GM10847 (cell line): ENCODE results near the gene PHKA1.

Experiments used
- POLR2A ChIP-seq: IDR thresholded peaks from 2 replicates; pipeline ENCODE4 v1.6.1; 2011; ENCODE audit not compliant: insufficient read length; ENCODE audit errors: extremely low read depth

PHKA1 gene

DNA sequence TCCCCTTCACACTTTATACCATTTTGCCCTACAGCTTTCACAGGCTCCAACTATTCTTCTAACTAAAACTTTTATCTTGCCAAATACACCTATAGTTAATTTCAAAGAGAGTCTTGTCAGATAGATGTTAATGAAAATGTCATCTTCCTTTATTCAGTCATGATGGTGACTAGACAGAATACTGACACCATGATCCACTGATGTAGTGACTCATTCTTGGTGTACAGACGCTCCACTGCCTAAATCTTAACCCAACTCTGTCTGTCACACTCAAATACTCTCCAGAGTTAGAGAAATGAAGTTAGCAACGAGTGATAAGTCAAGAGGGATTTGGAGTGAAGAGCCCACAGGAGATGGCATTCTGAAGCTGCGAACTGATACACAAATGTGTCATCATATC, 109.4 kb downstream of the PHKA1 start:
- TF ChIP-seq POLR2A: no peak

- no peak for TF ChIP-seq POLR2A
Measured at GRCh38 chrX:72604112-72604511, 110.0 kb downstream of the PHKA1 start.

- TF ChIP-seq POLR2A: no peak
Measured at GRCh38 chrX:72584163-72584562, 129.9 kb downstream of the PHKA1 start.

GRCh38 chrX:72576141-72576894, 137.8 kb downstream of the PHKA1 start:
- no peak for TF ChIP-seq POLR2A

DNA sequence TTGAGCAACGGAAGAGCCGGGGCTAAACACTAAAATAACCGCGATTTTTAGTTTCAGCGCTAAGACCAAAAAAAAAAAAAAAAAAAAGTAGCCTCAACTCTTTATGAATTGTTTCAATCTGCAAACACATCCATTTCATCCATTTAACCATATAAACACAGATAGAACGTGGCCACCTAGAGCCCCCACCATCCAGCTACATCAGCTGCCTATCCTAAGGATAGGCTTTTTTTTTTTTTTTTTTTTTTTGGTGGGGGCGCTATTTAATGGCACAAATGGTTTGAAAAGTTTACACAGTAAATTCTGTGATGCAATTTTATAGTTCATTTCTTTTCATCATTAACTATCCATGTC, 141.0 kb downstream of the PHKA1 start:
- no peak for TF ChIP-seq POLR2A

GRCh38 chrX:72572248-72573157, 141.6 kb downstream of the PHKA1 start, which contains the start of gene HDAC8:
TSS of gene HDAC8 (minus strand) at chrX:72572843. CDS start at chrX:72572761, 82 bp downstream.
- TF ChIP-seq POLR2A: no peak

DNA sequence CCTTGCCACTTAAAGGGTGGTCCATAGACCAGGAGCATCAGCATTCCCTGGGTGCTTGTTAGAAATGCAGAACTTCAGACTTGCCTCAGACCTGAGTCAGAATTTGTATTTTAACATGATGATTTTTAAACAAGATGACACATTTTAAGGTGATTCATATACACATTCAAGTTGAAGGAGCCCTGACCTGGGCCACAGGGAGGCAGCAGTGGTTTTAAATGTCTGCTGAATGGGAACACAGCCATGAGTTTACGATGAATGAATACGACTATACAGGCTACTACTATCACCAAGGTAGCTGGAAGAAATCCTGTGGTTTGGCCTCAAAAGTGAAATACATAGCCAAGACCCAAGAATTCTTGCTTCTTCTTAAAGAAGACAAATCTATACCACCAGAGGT, 144.3 kb downstream of the PHKA1 start:
- TF ChIP-seq POLR2A: no peak

- no peak for TF ChIP-seq POLR2A
Measured at GRCh38 chrX:72568406-72569092, 145.6 kb downstream of the PHKA1 start.

DNA sequence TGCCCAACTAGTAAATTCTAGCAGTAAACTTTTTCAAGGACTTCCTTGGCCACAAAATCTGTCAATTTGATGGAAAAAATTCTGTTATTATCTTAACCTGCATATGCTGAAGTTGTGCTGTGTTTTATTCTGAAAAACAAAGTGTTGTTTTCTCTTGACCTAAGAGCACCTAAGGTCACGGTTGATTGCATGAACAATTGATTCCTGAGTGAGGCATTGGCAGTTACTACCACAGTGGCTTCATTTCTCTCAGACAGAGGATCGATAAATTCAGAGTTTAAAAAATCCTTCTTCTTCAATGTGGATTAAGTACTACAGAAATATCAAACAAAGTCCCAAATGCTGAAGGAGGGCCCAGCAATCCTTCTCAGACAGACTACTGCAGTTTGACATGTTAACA, 147.7 kb downstream of the PHKA1 start:
- no peak for TF ChIP-seq POLR2A

DNA sequence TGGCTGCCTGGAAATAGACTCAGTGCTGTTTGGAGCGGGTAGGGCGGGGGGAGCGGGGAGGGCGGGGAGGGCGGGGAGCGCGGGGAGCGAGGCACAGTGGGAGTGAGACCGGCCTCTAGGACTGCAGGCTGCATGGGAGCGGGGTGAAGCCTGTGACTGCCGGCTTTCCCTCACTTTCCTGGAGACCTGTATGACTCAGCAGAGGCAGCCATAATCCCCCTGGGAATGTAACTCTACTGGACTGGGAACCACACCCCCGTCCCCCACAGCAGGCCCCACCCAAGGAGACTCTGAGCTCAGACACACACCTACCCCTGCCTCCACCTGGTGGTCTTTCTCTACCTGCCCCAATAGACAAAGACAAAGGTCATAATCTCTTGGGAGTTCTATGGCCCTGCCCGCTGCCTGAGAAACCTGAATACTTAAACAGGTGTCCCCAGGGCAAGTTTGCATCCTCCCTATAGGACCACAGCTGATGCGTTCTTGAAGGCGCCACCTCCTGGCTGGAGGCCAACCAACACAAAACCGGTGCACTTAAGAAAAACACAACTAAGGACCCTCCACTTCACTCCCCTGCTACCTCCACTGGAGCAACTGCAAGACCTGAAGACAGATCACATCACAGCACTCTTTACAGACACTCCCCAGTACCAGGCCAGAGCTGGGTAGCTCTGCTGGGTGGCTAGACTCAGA, 159.5 kb downstream of the PHKA1 start:
- no peak for TF ChIP-seq POLR2A

GRCh38 chrX:72545990-72546389, 168.1 kb downstream of the PHKA1 start:
- no peak for TF ChIP-seq POLR2A

GRCh38 chrX:72540318-72540717, 173.8 kb downstream of the PHKA1 start:
- no peak for TF ChIP-seq POLR2A

GRCh38 chrX:72539822-72540221, 174.3 kb downstream of the PHKA1 start:
- TF ChIP-seq POLR2A: no peak

DNA sequence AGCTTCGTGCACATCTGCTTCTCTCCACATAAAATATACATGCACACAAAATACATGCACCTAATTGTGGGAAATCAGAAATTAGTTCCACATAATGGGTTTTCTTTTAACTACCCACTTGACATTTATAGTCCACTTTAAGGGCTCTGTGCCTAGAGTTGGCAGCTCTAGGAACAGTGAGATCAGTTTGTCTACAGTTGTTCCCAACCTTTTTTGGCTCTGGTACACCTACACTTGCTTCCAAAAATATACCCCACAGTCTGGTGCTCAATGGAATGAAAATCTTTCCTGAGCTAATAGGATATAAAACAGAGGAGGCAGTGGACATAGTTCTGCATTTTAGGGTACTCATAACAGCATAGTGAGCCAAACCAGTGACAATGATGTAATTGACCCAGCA, 177.6 kb downstream of the PHKA1 start:
- no peak for TF ChIP-seq POLR2A

DNA sequence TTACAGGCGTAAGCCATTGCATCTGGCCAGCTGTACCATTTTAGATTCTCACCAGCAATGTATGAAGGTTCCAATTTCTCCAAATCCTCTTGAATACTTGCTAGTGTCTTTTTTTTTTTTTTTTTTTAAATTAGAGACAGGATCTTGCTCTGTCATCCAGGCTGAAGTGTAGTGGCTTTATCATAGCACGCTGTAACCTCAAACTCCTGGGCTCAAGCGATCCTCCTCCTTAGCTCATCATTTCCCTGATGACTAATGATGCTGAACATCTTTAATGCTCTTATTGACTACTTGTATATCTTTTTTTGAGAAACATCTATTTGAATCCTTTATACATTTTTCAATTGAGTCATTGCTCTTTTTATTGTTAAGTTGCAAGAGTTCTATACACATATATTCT, 181.7 kb downstream of the PHKA1 start:
- no peak for TF ChIP-seq POLR2A
